CD4-positive, alpha-beta T cell (primary cell): ENCODE measurements around the gene FRMD5. TPM values are rescaled to one million over a fixed set of nuclear protein-coding genes. Genes with fewer than 3 reads are reported as not detected.

Experiments
- ATAC-seq: fragments of 200-7000 bp; cut with Tn5 transposase; one replicate; pipeline ENCODE4 v1.10.0; 2022; ENCODE audit warnings: mild to moderate bottlenecking; ENCODE audit not compliant: poor library complexity
- CTCF ChIA-PET: fragments of 350-600 bp; sonication (Branson Sonifier 250); formaldehyde crosslinking; loops from one replicate; lab custom pipeline; 2021; ENCODE audit warnings: antibody characterized with exemption, inconsistent platforms; lab: Charles Lee
- POLR2A ChIA-PET: fragments of 350-600 bp; sonication (Branson Sonifier 250); formaldehyde crosslinking; loops from one replicate; lab custom pipeline; 2021; ENCODE audit warnings: antibody characterized with exemption, inconsistent platforms; lab: Charles Lee
- DNase-seq, 14 experiments: peaks; one replicate each; pipeline ENCODE4 v3.0.0-alpha.2; 2013 to 2020; ENCODE audit warnings: mixed read lengths in 2 of 14
- H3K27ac ChIP-seq, 2 donors: one replicate each; pipeline versions ENCODE4 v1.5.1 to v1.7.0; 2013; ENCODE audit warnings: low read length in 2 of 2, low read depth in 1 of 2, mild to moderate bottlenecking in 1 of 2
- H3K27me3 ChIP-seq, 2 experiments: 1 replicate in 1 of 2; 2 replicates in 1 of 2; pipeline versions ENCODE4 v1.6.1 to v1.7.0; 2013; ENCODE audit warnings: low read length in 2 of 2, control low read depth in 1 of 2, mild to moderate bottlenecking in 1 of 2, moderate library complexity in 1 of 2; ENCODE audit not compliant: insufficient read depth in 2 of 2, control insufficient read depth in 1 of 2
- H3K36me3 ChIP-seq: one replicate; pipeline ENCODE4 v1.6.1; 2013; ENCODE audit warnings: low read length, control low read depth; ENCODE audit not compliant: insufficient read depth
- H3K4me1 ChIP-seq: one replicate; pipeline ENCODE4 v1.6.1; 2013; ENCODE audit warnings: low read length, control low read depth; ENCODE audit not compliant: insufficient read depth
- H3K4me3 ChIP-seq: one replicate; pipeline ENCODE4 v1.5.1; 2013; ENCODE audit warnings: mild to moderate bottlenecking, low read length, moderate library complexity
- H3K9me3 ChIP-seq, 2 experiments: 1 replicate in 1 of 2; 2 replicates in 1 of 2; pipeline versions ENCODE4 v1.6.1 to v1.7.0; 2013; ENCODE audit warnings: low read length in 2 of 2, mild to moderate bottlenecking in 2 of 2, control low read depth in 1 of 2, moderate library complexity in 1 of 2; ENCODE audit not compliant: control insufficient read depth in 1 of 2, insufficient read depth in 1 of 2
- H3K27ac Mint-ChIP-seq: one replicate; pipeline ENCODE4 v1.8.0; 2020; ENCODE audit warnings: mixed read lengths
- H3K27me3 Mint-ChIP-seq: one replicate; pipeline ENCODE4 v1.8.0; 2021; ENCODE audit warnings: mixed read lengths
- H3K36me3 Mint-ChIP-seq: one replicate; pipeline ENCODE4 v1.8.0; 2021; ENCODE audit warnings: low read depth, mixed read lengths
- H3K4me1 Mint-ChIP-seq: one replicate; pipeline ENCODE4 v1.8.0; 2021; ENCODE audit warnings: low read depth, mixed read lengths
- H3K4me3 Mint-ChIP-seq: one replicate; pipeline ENCODE4 v1.8.0; 2020; ENCODE audit warnings: mild to moderate bottlenecking, mixed read lengths
- H3K9me3 Mint-ChIP-seq: one replicate; pipeline ENCODE4 v1.8.0; 2020; ENCODE audit warnings: mixed read lengths
- CTCF ChIP-seq: fragments of 200-600 bp; IDR thresholded peaks from one replicate; pipeline ENCODE4 v1.8.0; 2022; ENCODE audit warnings: antibody characterized with exemption, mild to moderate bottlenecking
- intact Hi-C, 2 experiments: fragments of 100-400 bp; cut with DNase I in 1 of 2; cut with micrococcal nuclease in 1 of 2; formaldehyde crosslinking; loops; one replicate each; pipeline versions ENCODE4 v1.15.1 to v1.9.0; 2023 to 2025; cut with DNase I, micrococcal nuclease
- total RNA-seq, 174 experiments: library from RNA in 2 of 174; stranded (reverse) in 2 of 174; gene quantifications; one replicate each; pipeline ENCODE4 v1.2.3 and lab custom pipeline; 2021 to 2026

Gene FRMD5
- total RNA-seq, 2 experiments from 2014 or later, result not detected

GRCh38 chr15:44149224-44149623 lies 45.8 kb downstream of the FRMD5 start:
- H3K36me3 Mint-ChIP-seq, result no peaks in the 10 kb centered on the region

GRCh38 chr15:44148580-44148979 lies 46.5 kb downstream of the FRMD5 start:
- H3K36me3 ChIP-seq, result no peaks in the 10 kb centered on the region
- no peak overlapping the region for H3K27ac ChIP-seq
- ATAC-seq, result no peak
- peaks cover 51% of the 10 kb centered on the region for H3K27me3 Mint-ChIP-seq
- no peaks in the 10 kb centered on the region for H3K36me3 Mint-ChIP-seq
- H3K4me3 Mint-ChIP-seq, result no peak overlapping the region
- no peak overlapping the region for H3K27ac Mint-ChIP-seq
- H3K9me3 ChIP-seq, result no peaks in the 10 kb centered on the region
- POLR2A ChIA-PET, result no interaction called here
- H3K4me3 ChIP-seq, result no peak overlapping the region
- intact Hi-C loops, result no loop called here
- peaks cover 2% of the 10 kb centered on the region for H3K9me3 Mint-ChIP-seq
- CTCF ChIA-PET, result interaction anchor here (0.6 kb wide), 1 partner anchor 56 kb away, joined by 5 read pairs; no protein-coding TSS in a partner anchor
- TF ChIP-seq CTCF, result no peak
- H3K4me1 ChIP-seq, result no peaks in the 10 kb centered on the region
- no peak for DNase-seq
- H3K4me1 Mint-ChIP-seq, result no peaks in the 10 kb centered on the region
- H3K27me3 ChIP-seq, result peaks cover 3 to 4% of the 10 kb centered on the region in 2 experiments

More at GRCh38 chr15:44149224-44149623, 45.8 kb downstream of the FRMD5 start:
- ChIA-PET POLR2A (no interaction called here), CTCF (no interaction called here)
- Histone ChIP-seq H3K36me3 (no peaks in the 10 kb centered on the region), H3K9me3 (no peaks in the 10 kb centered on the region), H3K4me3 (no peak overlapping the region), H3K4me1 (no peaks in the 10 kb centered on the region), H3K27ac (no peak overlapping the region), H3K27me3 (peaks cover 3 to 4% of the 10 kb centered on the region in 2 experiments)
- peaks cover 51% of the 10 kb centered on the region for H3K27me3 Mint-ChIP-seq
- no peak overlapping the region for H3K27ac Mint-ChIP-seq
- DNase-seq (no peak), ATAC-seq (no peak)
- no peak overlapping the region for H3K4me3 Mint-ChIP-seq
- peaks cover 2% of the 10 kb centered on the region for H3K9me3 Mint-ChIP-seq
- intact Hi-C loops, result no loop called here
- H3K4me1 Mint-ChIP-seq, result no peaks in the 10 kb centered on the region
- TF ChIP-seq CTCF, result no peak

- Mint-ChIP-seq H3K27me3 (peaks cover 46% of the 10 kb centered on the region), H3K36me3 (no peaks in the 10 kb centered on the region), H3K4me1 (no peaks in the 10 kb centered on the region), H3K9me3 (no peaks in the 10 kb centered on the region), H3K4me3 (no peak overlapping the region), H3K27ac (no peak overlapping the region)
- Histone ChIP-seq H3K4me3 (no peak overlapping the region), H3K36me3 (no peaks in the 10 kb centered on the region), H3K27me3 (peaks cover 3 to 4% of the 10 kb centered on the region in 2 experiments), H3K9me3 (no peaks in the 10 kb centered on the region), H3K27ac (no peak overlapping the region), H3K4me1 (no peaks in the 10 kb centered on the region)
- POLR2A ChIA-PET, result no interaction called here
- ATAC-seq, result no peak
- intact Hi-C loops, result no loop called here
- no peak for TF ChIP-seq CTCF
- CTCF ChIA-PET, result no interaction called here
- DNase-seq, result no peak
These were observed 47.4 kb downstream of the FRMD5 start for GRCh38 chr15:44147636-44148035.
